GM21825 (cell line): Measurements from ENCODE around the gene UGT1A1.
"Not testable (repeated sequence)": the region's sequence is repeated elsewhere in the genome, so short reads cannot be mapped to it uniquely, and the experiment has no call there.

Experiments used
- ATAC-seq: cut with Tn5 transposase; IDR thresholded peaks from one replicate; pipeline ENCODE4 v1.9.1; 2021; ENCODE audit warnings: mild to moderate bottlenecking, moderate library complexity; ENCODE audit not compliant: unreplicated experiment

The UGT1A1 gene

GRCh38 chr2:233760043-233760442, at the start of gene UGT1A1:
Gene UGT1A1 (plus strand): TSS chr2:233760270. CDS start chr2:233760288, 18 bp downstream.
- no peak for ATAC-seq

DNA sequence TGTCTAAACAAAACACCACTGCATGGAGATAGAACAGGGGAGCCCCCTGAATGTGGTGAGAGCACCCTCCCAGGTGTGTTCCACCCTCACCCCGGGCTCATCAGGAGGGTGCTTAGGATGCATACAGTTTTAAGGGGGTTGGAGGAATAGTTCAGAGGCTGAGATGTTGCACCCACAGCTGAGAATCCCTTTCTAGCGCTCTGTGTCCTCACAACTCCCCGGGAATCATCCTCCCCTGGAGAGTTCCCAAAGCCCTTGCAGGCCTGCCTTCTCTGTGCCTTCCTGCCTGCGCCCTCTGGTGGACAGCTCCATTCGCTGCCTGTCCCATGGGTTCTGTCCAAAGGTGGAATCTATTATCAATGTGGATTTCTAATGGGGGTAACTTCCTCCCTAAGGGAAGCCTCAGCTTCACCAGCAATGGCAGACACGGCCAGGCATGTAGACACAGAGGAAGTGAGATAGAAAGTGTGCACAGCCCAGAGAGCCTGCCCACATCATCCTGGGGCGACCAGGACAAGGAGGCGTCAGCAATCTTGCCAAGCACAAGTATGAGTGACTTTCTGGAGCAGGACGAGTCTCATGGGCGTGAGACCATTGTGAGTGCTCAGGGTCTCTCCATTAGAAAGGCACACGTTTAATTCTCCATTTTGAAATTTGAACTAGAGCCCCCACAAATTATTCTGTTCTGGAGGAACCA, 48.6 kb upstream of the UGT1A1 start:
- ATAC-seq = peak; percentile 58

- ATAC-seq = no peak
Measured at GRCh38 chr2:233712611-233713261, 47.3 kb upstream of the UGT1A1 start, which contains the start of gene UGT1A5. Gene UGT1A5 (plus strand): TSS chr2:233712907. CDS start chr2:233712992, 85 bp downstream.

DNA sequence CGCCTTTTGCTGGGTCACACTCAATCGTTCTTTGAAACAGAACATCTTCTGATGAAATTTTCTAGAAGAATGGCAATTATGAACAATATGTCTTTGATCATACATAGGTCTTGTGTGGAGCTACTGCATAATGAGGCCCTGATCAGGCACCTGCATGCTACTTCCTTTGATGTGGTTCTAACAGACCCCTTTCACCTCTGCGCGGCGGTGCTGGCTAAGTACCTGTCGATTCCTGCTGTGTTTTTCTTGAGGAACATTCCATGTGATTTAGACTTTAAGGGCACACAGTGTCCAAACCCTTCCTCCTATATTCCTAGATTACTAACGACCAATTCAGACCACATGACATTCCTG, 46.8 kb upstream of the UGT1A1 start:
- ATAC-seq = no peak

DNA sequence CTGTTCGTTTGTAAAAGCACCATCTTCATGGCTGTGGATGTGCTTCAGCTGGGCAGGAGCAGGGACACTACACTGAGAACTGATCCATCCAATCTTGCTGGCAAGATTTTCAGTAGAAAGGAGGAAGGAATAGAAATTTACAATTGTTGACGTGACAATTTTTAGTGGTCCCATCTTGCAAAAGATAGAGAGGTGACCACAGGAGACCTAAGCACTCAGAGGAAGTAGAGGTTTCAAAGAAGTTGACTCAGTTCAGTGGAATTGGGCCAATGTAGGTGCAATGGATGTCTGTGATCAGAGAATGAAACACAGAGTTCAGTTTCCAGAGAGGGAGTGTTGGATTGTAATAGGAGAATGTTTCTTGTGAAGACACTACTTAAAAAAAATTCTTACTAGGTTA, 45.9 kb upstream of the UGT1A1 start:
- no peak for ATAC-seq

GRCh38 chr2:233718552-233718951, 41.5 kb upstream of the UGT1A1 start, which contains the start of gene UGT1A4:
Gene UGT1A4 (plus strand): TSS chr2:233718736. CDS start chr2:233718821, 85 bp downstream.
- no peak for ATAC-seq

GRCh38 chr2:233728723-233729301, 31.3 kb upstream of the UGT1A1 start, which contains the start of gene UGT1A3:
Gene UGT1A3 (plus strand): TSS chr2:233729042. CDS start chr2:233729127, 85 bp downstream.
- no peak for ATAC-seq

- not testable (repeated sequence) for ATAC-seq
Measured at GRCh38 chr2:233736868-233737653, 23.0 kb upstream of the UGT1A1 start.

DNA sequence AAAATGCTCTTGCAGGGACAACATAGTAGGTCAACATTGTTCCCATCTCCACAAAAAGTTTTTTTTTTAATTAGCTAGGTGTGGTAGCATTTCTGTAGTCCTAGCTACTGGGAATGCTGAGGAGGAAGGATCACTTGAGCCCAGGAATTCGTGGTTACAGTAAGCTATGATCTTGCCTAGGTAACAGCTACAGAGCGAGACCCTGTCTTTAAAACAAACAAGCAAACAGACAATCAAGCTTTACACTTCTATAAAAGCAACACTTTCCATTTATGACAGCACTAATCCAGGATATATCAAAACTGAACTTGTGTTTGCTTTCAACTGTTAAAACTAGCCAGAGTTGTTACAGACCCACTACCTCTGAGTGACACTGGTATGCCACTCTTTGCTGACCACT, 19.2 kb upstream of the UGT1A1 start:
- ATAC-seq = no peak

GRCh38 chr2:233743464-233744259, 16.4 kb upstream of the UGT1A1 start:
- no peak for ATAC-seq

DNA sequence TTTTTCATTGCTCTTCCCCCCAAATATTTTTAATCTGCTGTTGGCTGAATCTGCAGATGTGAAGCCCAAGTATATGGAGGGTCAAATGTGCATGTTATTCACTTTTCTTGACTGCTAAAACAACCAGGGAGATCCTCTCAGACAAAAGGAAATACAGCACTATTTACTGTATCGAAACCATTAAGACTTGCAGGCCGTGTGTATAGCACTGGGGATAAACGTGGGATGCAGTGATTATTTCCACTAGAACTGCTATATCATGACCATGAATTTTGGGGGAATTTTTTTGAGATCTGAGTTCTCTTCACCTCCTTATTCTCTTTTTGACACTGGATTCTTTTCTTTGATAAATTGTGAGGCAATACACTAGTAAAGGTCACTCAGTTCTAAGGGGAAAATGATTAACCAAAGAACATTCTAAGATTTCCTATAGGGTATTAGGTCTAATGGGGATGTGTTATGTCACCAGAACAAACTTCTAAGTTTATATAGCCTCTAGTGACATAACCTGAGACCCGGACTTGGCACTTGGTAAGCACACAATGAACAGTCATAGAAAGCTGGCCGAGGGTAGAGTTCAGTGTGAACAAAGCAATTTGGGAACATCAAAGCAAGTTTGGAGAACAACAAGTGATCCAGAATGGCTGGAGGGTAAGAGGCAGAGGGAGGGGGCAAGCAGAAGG, 14.9 kb upstream of the UGT1A1 start:
- no peak for ATAC-seq

DNA sequence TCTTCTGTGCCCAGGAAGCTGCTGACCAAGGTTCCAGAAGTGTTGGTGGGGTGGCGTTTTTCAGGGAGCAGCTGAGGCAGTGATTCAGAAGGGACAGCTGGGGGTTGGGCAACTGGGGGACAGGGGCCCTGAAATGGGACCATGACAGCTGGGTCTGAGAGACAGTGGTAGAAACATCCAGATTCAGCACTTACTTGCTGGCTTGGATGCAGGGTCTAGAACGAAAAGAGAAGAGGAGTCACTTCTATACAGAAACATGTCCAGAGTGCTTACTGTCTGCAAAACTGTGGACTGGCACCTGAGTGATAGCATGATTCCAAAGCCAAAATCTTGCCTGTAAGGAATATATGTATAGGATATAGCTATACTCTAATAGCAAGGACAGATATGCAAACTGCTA, 14.2 kb upstream of the UGT1A1 start:
- not testable (repeated sequence) for ATAC-seq

DNA sequence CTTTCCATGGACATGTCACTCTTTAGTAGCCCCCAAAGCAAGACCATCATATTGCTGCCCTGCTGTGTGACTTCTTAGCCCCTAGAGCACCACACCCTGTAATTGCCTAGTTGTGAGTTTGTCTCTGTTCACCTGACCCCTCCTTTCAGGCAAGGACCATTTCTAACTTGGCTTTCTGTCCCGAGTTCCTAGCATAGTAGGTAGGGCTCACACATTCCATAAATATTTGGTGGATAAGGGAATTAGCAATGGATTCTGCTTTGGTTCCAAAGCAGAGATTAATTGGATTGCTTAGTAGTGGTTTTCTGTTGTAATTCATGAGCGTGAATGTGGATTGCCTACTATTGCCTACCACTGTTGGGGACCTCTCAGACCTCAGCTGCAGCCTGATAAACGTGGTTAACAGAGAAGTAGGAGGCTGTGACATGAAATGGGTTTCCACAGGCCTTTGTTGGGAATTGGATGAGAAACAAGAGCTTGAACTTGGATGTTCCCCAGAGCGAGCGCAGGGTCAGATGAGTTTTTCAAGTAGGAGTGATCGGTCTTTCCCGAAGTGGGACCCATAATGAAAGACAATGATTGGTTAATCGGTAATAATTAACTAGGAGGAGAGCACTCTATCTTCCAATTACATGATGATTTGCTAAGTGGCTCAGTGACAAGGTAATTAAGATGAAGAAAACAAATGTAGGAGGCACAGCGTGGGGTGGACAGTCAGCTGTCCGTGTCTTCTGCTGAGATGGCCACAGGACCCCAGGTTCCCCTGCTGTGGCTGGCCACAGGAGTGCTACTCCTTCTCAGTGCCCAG, 13.4 kb upstream of the UGT1A1 start:
- no peak for ATAC-seq

DNA sequence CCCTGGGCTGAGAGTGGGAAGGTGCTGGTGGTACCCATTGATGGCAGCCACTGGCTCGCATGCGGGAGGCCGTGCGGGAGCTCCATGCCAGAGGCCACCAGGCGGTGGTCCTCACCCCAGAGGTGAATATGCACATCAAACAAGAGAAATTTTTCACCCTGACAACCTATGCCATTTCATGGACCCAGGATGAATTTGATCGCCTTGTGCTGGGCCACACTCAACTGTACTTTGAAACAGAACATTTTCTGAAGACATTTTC, 12.9 kb upstream of the UGT1A1 start:
- ATAC-seq = no peak

- not testable (repeated sequence) for ATAC-seq
Measured at GRCh38 chr2:233750689-233751088, 9.4 kb upstream of the UGT1A1 start.

GRCh38 chr2:233751212-233752009, 8.7 kb upstream of the UGT1A1 start:
- not testable (repeated sequence) for ATAC-seq

DNA sequence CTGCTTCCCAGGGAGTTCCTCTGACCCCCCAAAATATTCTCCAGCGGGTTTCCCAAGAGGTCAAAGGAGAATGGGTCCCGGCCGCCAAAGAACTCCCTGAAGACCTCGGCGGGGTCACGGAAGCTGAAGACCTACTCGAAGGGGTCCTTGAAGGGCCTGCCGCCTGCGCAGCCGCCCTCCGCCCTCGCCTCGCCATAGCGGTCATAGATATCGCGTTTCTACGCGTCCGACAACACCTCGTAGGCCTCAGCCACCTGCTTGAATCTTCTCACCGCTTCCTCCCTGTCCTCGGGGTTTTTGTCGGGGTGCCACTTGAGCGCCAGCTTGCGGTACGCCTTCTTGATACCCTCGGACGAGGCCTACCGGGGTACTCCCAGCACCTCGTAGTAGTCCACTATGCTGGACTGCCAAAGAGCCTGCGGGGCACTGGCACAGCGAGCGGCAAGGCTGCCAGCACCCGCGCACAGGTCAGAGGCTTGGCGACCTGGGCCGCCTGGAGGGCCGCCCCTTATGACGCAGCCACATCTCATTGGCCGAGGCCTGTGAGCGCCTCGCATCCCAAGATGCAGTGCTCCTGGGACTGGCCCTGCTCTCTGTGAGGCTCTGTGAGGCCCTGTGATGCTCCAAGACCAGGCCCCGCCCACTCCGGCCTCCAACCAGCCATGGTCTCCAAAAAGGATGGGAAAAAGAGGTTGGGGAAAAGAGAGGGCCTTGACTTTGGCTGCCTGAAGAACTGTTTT, 5.0 kb upstream of the UGT1A1 start:
- ATAC-seq = no peak
